ENCODE data around the gene ZBTB7B. TPM values are rescaled to one million over a fixed set of nuclear protein-coding genes. Genes with fewer than 3 reads are reported as not detected.

ZBTB7B gene
- total RNA-seq, 2 experiments from 2014 or later = 124 to 125 TPM

DNA sequence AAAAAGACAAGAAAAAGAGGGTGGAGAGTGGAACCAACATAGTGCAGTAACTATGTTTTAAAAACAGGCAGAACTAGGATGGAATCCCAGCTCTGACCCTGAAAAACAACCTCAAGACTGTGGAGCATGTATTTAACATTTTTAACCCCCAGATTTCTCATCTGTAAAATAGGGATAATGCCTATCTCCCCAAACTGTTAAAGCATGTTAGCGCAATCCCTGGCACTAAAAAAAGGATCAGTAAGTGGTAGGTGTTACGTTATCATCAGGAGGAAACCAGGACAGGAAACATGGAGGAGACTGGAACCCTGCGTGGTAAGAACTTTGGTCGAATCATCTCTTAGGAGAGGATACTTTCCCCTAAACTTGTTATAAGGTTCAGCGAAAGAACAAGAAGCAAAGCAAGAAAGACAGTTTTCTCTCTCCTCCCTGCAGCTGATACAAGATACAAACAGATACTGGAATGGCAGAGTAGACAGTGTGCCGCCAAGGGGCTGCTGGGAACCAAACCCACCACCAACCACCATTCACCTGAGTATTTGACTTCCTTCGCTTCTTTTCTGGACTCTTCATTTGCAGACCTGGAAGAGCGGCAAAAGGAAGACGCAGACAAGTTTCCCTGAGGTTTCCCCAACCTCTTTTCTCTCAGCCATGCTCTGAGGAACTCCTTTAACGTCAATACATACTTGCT is 42.0 kb upstream of the ZBTB7B start:
- Mint-ChIP-seq H3K36me3 (peaks cover 23% of the 10 kb centered on the region), H3K27ac (peak overlapping the region; percentile 92), H3K9me3 (no peaks in the 10 kb centered on the region), H3K4me1 (ENCODE audit: low read depth) (peaks cover 47% of the 10 kb centered on the region), H3K4me3 (peak overlapping the region; percentile 96), H3K27me3 (no peaks in the 10 kb centered on the region)
- DNase-seq = no peak
- POLR2A ChIA-PET = interaction anchor here (0.6 to 2.7 kb wide), 11 partner anchors 9 to 56 kb away, joined by 3 to 15 read pairs (median 6); partner anchors contain the start of genes CKS1B, FLAD1, PMVK and SHC1
- intact Hi-C loops (cut with micrococcal nuclease) = loop anchor here (1.0 kb wide), 1 partner anchor 14 kb away; the partner anchor contains the start of gene CKS1B
- CTCF ChIA-PET = interaction anchor here (0.7 to 3.8 kb wide), 20 partner anchors 8 to 124 kb away, joined by 3 to 36 read pairs (median 6); partner anchors contain the start of genes ADAM15, CKS1B, PMVK and SHC1

- H3K27ac Mint-ChIP-seq = peak within 1 kb of the TSS; percentile 92
- intact Hi-C loops (cut with micrococcal nuclease) = loop anchor here (1.0 kb wide), 2 partner anchors 13 to 56 kb away; partner anchors contain the start of gene CKS1B
- ChIA-PET POLR2A (interaction anchor here (0.6 to 2.7 kb wide), 12 partner anchors 10 to 56 kb away, joined by 3 to 15 read pairs (median 5); partner anchors contain the start of genes CKS1B, FLAD1, PMVK and SHC1), CTCF (interaction anchor here (0.7 to 3.8 kb wide), 19 partner anchors 9 to 123 kb away, joined by 3 to 36 read pairs (median 7); partner anchors contain the start of genes ADAM15, CKS1B, PMVK and SHC1)
- H3K27me3 Mint-ChIP-seq = no peaks in the 10 kb centered on the region
- H3K4me3 Mint-ChIP-seq = peak within 1 kb of the TSS; percentile 96
- H3K36me3 Mint-ChIP-seq = peaks cover 23% of the 10 kb centered on the region
- peak; percentile 88 for DNase-seq
- peaks cover 38% of the 10 kb centered on the region for H3K4me1 Mint-ChIP-seq (ENCODE audit: low read depth)
- H3K9me3 Mint-ChIP-seq = no peaks in the 10 kb centered on the region
Measured at GRCh38 chr1:154961207-154962155, 41.1 kb upstream of the ZBTB7B start, which contains the start of gene PYGO2. Gene PYGO2, minus strand, starts transcription at chr1:154961782. Its CDS starts 206 bp downstream, at chr1:154961576.

GRCh38 chr1:154962156-154962749 is 40.3 kb upstream of the ZBTB7B start:
- Mint-ChIP-seq H3K27ac (peak overlapping the region; percentile 90), H3K4me3 (peak overlapping the region; percentile 87), H3K9me3 (no peaks in the 10 kb centered on the region), H3K4me1 (ENCODE audit: low read depth) (peaks cover 31% of the 10 kb centered on the region), H3K36me3 (peaks cover 23% of the 10 kb centered on the region), H3K27me3 (no peaks in the 10 kb centered on the region)
- ChIA-PET CTCF (interaction anchor here (1.4 to 3.8 kb wide), 11 partner anchors 10 to 55 kb away, joined by 5 to 36 read pairs (median 13); partner anchors contain the start of genes CKS1B, PMVK and SHC1), POLR2A (interaction anchor here (1.1 to 2.7 kb wide), 5 partner anchors 11 to 37 kb away, joined by 3 to 15 read pairs (median 8); partner anchors contain the start of genes CKS1B and PMVK)
- intact Hi-C loops (cut with micrococcal nuclease) = loop anchor here (1.0 kb wide), 1 partner anchor 55 kb away; no protein-coding TSS in a partner anchor
- DNase-seq = no peak

- Mint-ChIP-seq H3K4me3 (peak overlapping the region; percentile 87), H3K27ac (peak overlapping the region; percentile 90)
Measured at GRCh38 chr1:154962795-154963330, 39.7 kb upstream of the ZBTB7B start.

DNA sequence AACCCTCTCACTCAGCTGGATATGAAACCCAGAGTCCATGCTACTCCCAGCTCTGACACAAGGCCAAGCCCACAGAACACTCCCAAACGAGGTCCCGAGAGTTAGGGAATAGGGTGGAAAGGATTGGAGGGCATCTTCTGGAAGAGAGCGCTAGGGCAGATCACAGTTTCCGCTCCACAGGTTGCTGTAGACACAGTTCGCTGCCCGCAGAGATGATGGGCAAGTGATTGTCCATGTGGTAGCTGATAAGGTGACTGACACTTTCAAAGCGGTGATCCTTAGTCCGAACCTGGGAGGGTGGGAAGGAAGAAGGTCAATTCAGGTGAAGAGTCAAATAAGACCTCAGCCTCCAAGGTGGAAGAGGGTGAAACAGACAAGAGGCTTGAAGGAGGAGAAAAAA is 39.0 kb upstream of the ZBTB7B start:
- Mint-ChIP-seq H3K27me3 (no peaks in the 10 kb centered on the region), H3K9me3 (no peaks in the 10 kb centered on the region), H3K4me1 (ENCODE audit: low read depth) (peaks cover 24% of the 10 kb centered on the region), H3K27ac (peak overlapping the region; percentile 35), H3K36me3 (peaks cover 24% of the 10 kb centered on the region), H3K4me3 (no peak overlapping the region)
- ChIA-PET POLR2A (no interaction called here), CTCF (interaction anchor here (1.2 to 4.6 kb wide), 4 partner anchors 10 to 54 kb away, joined by 3 to 17 read pairs (median 7); partner anchors contain the start of genes CKS1B and FLAD1)
- intact Hi-C loops (cut with micrococcal nuclease) = no loop called here
- DNase-seq = no peak

More at GRCh38 chr1:154962795-154963330, 39.7 kb upstream of the ZBTB7B start:
- no peaks in the 10 kb centered on the region for H3K9me3 Mint-ChIP-seq
- ChIA-PET POLR2A (interaction anchor here (1.1 to 2.7 kb wide), 2 partner anchors 11 to 26 kb away, joined by 3 to 13 read pairs; partner anchors contain the start of gene PMVK), CTCF (interaction anchor here (2.1 to 3.8 kb wide), 5 partner anchors 9 to 55 kb away, joined by 5 to 36 read pairs (median 35); partner anchors contain the start of genes CKS1B and SHC1)
- peaks cover 23% of the 10 kb centered on the region for H3K36me3 Mint-ChIP-seq
- intact Hi-C loops (cut with micrococcal nuclease) = loop anchor here (1.0 kb wide), 1 partner anchor 54 kb away; no protein-coding TSS in a partner anchor
- no peaks in the 10 kb centered on the region for H3K27me3 Mint-ChIP-seq
- H3K4me1 Mint-ChIP-seq (ENCODE audit: low read depth) = peaks cover 28% of the 10 kb centered on the region
- no peak for DNase-seq

- POLR2A ChIA-PET = interaction anchor here (0.9 kb wide), 1 partner anchor 24 kb away, joined by 3 read pairs; no protein-coding TSS in a partner anchor
- no peak overlapping the region for H3K27ac Mint-ChIP-seq
- peaks cover 23% of the 10 kb centered on the region for H3K36me3 Mint-ChIP-seq
- no peaks in the 10 kb centered on the region for H3K27me3 Mint-ChIP-seq
- intact Hi-C loops (cut with micrococcal nuclease) = no loop called here
- peaks cover 29% of the 10 kb centered on the region for H3K4me1 Mint-ChIP-seq (ENCODE audit: low read depth)
- H3K4me3 Mint-ChIP-seq = no peak overlapping the region
- CTCF ChIA-PET = interaction anchor here (0.7 to 4.6 kb wide), 5 partner anchors 10 to 95 kb away, joined by 3 to 17 read pairs (median 7); partner anchors contain the start of genes CKS1B and FLAD1
- DNase-seq = no peak
- no peaks in the 10 kb centered on the region for H3K9me3 Mint-ChIP-seq
Measured at GRCh38 chr1:154964359-154964758, 38.2 kb upstream of the ZBTB7B start.

- H3K27me3 Mint-ChIP-seq = no peaks in the 10 kb centered on the region
- POLR2A ChIA-PET = interaction anchor here (1.2 kb wide), 1 partner anchor 12 kb away, joined by 3 read pairs; no protein-coding TSS in a partner anchor
- H3K4me1 Mint-ChIP-seq (ENCODE audit: low read depth) = peaks cover 32% of the 10 kb centered on the region
- DNase-seq = no peak
- CTCF ChIA-PET = interaction anchor here (1.3 to 4.6 kb wide), 2 partner anchors 33 to 206 kb away, joined by 4 to 17 read pairs; partner anchors contain the start of gene KRTCAP2
- no peak overlapping the region for H3K4me3 Mint-ChIP-seq
- H3K27ac Mint-ChIP-seq = peak overlapping the region; percentile 28
- intact Hi-C loops (cut with micrococcal nuclease) = no loop called here
- no peaks in the 10 kb centered on the region for H3K9me3 Mint-ChIP-seq
- peaks cover 20% of the 10 kb centered on the region for H3K36me3 Mint-ChIP-seq
Measured at GRCh38 chr1:154966111-154966510, 36.5 kb upstream of the ZBTB7B start.

DNA sequence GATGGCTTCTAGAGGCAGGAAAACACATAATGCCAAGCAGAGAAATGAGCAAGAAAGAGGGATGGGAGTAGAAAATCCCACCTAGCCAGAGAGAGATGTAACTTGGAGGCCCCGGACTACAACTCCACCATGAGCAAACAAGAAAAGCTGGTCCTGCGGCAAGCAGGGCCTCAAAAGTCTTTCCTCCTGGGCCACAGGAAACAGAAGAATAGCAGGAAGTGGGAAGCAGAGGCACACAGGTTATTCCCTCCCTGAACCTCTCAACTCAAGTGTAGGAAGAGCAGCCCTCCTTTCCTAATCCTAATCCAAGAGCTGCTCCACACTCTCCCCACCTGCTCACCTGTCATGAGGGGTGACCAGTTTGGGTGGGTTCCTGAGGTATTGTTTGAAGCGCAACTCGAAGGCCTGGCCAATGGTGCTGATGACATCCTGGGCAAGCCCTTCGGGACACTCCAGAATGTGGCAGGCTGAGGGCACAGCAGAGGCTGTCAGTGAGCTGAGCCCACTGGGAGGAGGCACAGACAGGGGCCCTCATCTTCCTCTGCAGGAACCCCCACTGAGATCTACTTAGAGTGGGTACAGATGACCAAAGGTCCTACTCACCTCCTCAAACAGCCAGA is 35.2 kb upstream of the ZBTB7B start:
- Mint-ChIP-seq H3K9me3 (no peaks in the 10 kb centered on the region), H3K4me1 (ENCODE audit: low read depth) (peaks cover 41% of the 10 kb centered on the region)
- POLR2A ChIA-PET = interaction anchor here (1.2 kb wide), 1 partner anchor 13 kb away, joined by 3 read pairs; no protein-coding TSS in a partner anchor

DNA sequence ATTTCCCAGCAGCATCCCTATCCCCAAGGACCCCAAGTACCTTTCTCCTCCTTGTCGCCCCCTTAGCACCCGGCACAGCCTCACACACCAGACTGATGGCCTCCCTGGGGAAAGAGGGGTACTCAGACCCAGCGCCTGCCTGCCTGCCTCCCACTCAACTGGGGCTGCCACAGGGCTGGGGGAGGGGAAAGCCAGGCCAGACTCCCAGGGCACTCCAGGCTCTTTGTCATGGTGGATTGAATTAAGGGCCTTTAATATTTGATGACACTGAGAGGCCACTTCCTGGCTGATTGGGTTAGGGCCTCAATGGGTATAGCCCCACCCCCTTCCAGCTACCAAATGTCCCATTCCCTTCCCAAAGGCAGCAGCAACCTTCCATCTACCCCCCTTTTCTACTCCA is 33.9 kb upstream of the ZBTB7B start:
- ChIA-PET CTCF (interaction anchor here (12.9 kb wide), 1 partner anchor 29 kb away, joined by 80 read pairs; no protein-coding TSS in a partner anchor), POLR2A (no interaction called here)
- Mint-ChIP-seq H3K27me3 (no peaks in the 10 kb centered on the region), H3K36me3 (peaks cover 12% of the 10 kb centered on the region), H3K4me3 (no peak overlapping the region), H3K4me1 (ENCODE audit: low read depth) (peaks cover 34% of the 10 kb centered on the region), H3K27ac (peak overlapping the region; percentile 28), H3K9me3 (no peaks in the 10 kb centered on the region)
- intact Hi-C loops (cut with micrococcal nuclease) = no loop called here
- DNase-seq = no peak

More for the DNA sequence above, 35.2 kb upstream of the ZBTB7B start:
- peak overlapping the region; percentile 23 for H3K27ac Mint-ChIP-seq
- peaks cover 16% of the 10 kb centered on the region for H3K36me3 Mint-ChIP-seq
- intact Hi-C loops (cut with micrococcal nuclease) = no loop called here
- H3K27me3 Mint-ChIP-seq = no peaks in the 10 kb centered on the region
- CTCF ChIA-PET = interaction anchor here (1.2 to 4.6 kb wide), 3 partner anchors 15 to 50 kb away, joined by 3 to 17 read pairs (median 3); partner anchors contain the start of gene FLAD1
- no peak overlapping the region for H3K4me3 Mint-ChIP-seq
- DNase-seq = no peak

DNA sequence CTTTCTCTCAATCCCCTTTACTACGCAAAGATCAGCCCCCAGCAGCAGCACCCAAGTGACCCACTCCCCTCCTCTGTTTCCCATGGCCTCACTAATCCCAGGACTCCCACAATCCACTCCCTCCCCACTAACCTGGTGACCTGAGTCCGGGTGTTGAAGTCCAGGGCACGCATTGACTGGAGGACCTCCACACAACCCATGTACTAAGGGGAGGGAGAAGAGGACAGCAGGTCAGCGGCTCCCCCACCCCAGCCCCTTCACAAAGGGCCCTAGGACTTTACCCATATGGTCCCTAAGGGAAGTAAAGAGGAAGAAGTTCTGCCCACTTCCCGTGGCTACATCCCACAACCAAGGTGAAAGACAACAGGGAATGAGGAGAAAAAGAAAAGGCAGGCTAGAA is 33.4 kb upstream of the ZBTB7B start:
- Mint-ChIP-seq H3K9me3 (no peaks in the 10 kb centered on the region), H3K4me3 (no peak overlapping the region), H3K27me3 (no peaks in the 10 kb centered on the region), H3K27ac (peak overlapping the region; percentile 28), H3K4me1 (ENCODE audit: low read depth) (peaks cover 31% of the 10 kb centered on the region), H3K36me3 (peaks cover 9% of the 10 kb centered on the region)
- intact Hi-C loops (cut with micrococcal nuclease) = no loop called here
- ChIA-PET CTCF (interaction anchor here (0.9 to 12.9 kb wide), 3 partner anchors 25 to 92 kb away, joined by 3 to 80 read pairs (median 5); no protein-coding TSS in a partner anchor), POLR2A (no interaction called here)
- DNase-seq = no peak

Measured in activated CD4-positive, alpha-beta memory T cell treated with anti-CD3 and anti-CD28 coated beads for 36 hours (primary cell).